ENCODE results near the gene CARNS1. TPM values are rescaled to one million over a fixed set of nuclear protein-coding genes. Genes with fewer than 3 reads are reported as not detected.

The CARNS1 gene
- total RNA-seq, 3 donors from 2014 or later (not counting 1 experiment from before 2014, with no cell fraction given), result 25.0 to 29.0 (median 25.0) TPM

DNA sequence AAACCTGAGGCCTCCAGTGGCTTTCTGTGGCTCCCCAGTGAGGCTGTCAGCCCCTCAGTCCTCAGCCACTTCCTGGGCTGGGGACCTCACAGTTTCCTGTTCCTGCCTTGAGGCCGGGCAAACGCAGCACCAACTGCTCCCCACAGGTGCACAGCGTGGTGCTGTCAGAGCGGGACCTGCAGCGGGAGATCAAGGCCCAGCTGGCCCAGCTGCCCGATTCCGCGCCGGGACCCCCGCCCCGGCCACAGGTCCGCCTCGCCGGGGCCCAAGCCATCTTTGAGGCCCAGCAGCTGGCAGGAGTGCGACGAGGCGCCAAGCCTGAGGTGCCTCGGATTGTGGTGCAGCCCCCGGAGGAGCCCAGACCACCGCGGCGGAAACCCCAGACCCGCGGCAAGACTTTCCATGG, 6.2 kb upstream of the CARNS1 start:
- intact Hi-C loops (cut with micrococcal nuclease), result no loop called here
- H3K27ac Mint-ChIP-seq, result peak overlapping the region; percentile 86 to 96
- H3K36me3 Mint-ChIP-seq, result no peaks in the 10 kb centered on the region
- peak overlapping the region; percentile 26 for H3K4me3 ChIP-seq (ENCODE audit: low read length)
- WGBS (ENCODE audit: insufficient coverage), result 0% methylated on average over 24 of the region's 24 CpGs
- peaks cover 99% of the 10 kb centered on the region for H3K4me1 ChIP-seq (ENCODE audit: control insufficient read depth, insufficient read depth, low read length)
- no peaks in the 10 kb centered on the region for H3K27me3 Mint-ChIP-seq (ENCODE audit: low read depth in 2 of 2)
- peaks cover 29% of the 10 kb centered on the region for H3K36me3 ChIP-seq (ENCODE audit: control insufficient read depth, insufficient read depth, low read length)
- H3K9me3 Mint-ChIP-seq, result no peaks in the 10 kb centered on the region
- H3K4me3 Mint-ChIP-seq, result peak overlapping the region; percentile 87
- TF ChIP-seq, protein P1, sequence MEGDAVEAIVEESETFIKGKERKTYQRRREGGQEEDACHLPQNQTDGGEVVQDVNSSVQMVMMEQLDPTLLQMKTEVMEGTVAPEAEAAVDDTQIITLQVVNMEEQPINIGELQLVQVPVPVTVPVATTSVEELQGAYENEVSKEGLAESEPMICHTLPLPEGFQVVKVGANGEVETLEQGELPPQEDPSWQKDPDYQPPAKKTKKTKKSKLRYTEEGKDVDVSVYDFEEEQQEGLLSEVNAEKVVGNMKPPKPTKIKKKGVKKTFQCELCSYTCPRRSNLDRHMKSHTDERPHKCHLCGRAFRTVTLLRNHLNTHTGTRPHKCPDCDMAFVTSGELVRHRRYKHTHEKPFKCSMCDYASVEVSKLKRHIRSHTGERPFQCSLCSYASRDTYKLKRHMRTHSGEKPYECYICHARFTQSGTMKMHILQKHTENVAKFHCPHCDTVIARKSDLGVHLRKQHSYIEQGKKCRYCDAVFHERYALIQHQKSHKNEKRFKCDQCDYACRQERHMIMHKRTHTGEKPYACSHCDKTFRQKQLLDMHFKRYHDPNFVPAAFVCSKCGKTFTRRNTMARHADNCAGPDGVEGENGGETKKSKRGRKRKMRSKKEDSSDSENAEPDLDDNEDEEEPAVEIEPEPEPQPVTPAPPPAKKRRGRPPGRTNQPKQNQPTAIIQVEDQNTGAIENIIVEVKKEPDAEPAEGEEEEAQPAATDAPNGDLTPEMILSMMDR (IDR thresholded peaks at IDR 0.05), result no peak
- ATAC-seq (peak; percentile 68 to 83 (median 82)), DNase-seq (peak; percentile 64 to 87)
- peaks cover 66 to 94% of the 10 kb centered on the region in 2 donors for H3K4me1 Mint-ChIP-seq
- peak overlapping the region; percentile 63 for H3K27ac ChIP-seq (ENCODE audit: low read length)
- H3K9me3 ChIP-seq (ENCODE audit: control insufficient read depth, insufficient read depth, low read length), result no peaks in the 10 kb centered on the region
- no peaks in the 10 kb centered on the region for H3K27me3 ChIP-seq (ENCODE audit: control insufficient read depth, insufficient read depth, low read length)

DNA sequence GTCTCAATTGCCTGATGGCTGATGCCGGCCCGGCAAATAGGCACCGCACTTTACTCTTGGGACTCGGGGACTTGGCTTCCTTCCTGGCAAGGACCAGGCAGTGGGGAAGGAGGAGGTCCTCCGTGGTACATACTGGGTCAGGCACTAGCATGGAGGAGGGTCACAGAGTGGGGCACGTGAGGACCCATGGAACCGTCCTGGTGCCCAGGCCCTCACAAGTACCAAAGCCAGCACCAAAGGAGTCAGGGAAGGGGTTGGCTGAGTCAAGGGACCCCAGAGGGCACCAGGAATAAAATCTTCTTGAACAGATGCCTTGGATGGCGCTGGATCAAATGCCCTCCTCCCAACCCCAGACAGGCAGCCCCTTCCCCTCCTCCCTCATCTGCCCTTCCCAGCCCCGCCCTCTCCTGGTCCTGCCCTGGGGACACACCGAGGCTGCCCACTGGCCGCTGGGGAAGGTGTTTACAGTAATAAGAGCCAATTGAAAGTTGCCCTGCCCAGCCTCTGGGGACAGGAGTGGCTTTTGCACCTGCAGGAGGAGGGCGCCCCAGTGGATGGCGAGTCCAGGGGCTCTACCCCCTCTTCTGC, 5.6 kb upstream of the CARNS1 start:
- no peaks in the 10 kb centered on the region for H3K9me3 ChIP-seq (ENCODE audit: control insufficient read depth, insufficient read depth, low read length)
- 10% methylated on average over 13 of the region's 13 CpGs for WGBS (ENCODE audit: insufficient coverage)
- H3K27me3 Mint-ChIP-seq (ENCODE audit: low read depth in 2 of 2), result no peaks in the 10 kb centered on the region
- H3K4me3 ChIP-seq (ENCODE audit: low read length), result peak overlapping the region; percentile 26
- H3K4me1 Mint-ChIP-seq, result peaks cover 60 to 89% of the 10 kb centered on the region in 2 donors
- H3K27ac Mint-ChIP-seq, result peak overlapping the region; percentile 86 to 96
- DNase-seq (peak in 1 of 2 donors; percentile 43), ATAC-seq (peak in 2 of 3 donors; percentile 1 to 25)
- H3K36me3 ChIP-seq (ENCODE audit: control insufficient read depth, insufficient read depth, low read length), result peaks cover 29% of the 10 kb centered on the region
- no peaks in the 10 kb centered on the region for H3K36me3 Mint-ChIP-seq
- peaks cover 99% of the 10 kb centered on the region for H3K4me1 ChIP-seq (ENCODE audit: control insufficient read depth, insufficient read depth, low read length)
- intact Hi-C loops (cut with micrococcal nuclease), result no loop called here
- H3K27me3 ChIP-seq (ENCODE audit: control insufficient read depth, insufficient read depth, low read length), result no peaks in the 10 kb centered on the region
- TF ChIP-seq, protein P1 (IDR thresholded peaks at IDR 0.05), result no peak
- H3K9me3 Mint-ChIP-seq, result no peaks in the 10 kb centered on the region
- H3K27ac ChIP-seq (ENCODE audit: low read length), result peak overlapping the region; percentile 63
- peak overlapping the region; percentile 84 for H3K4me3 Mint-ChIP-seq

DNA sequence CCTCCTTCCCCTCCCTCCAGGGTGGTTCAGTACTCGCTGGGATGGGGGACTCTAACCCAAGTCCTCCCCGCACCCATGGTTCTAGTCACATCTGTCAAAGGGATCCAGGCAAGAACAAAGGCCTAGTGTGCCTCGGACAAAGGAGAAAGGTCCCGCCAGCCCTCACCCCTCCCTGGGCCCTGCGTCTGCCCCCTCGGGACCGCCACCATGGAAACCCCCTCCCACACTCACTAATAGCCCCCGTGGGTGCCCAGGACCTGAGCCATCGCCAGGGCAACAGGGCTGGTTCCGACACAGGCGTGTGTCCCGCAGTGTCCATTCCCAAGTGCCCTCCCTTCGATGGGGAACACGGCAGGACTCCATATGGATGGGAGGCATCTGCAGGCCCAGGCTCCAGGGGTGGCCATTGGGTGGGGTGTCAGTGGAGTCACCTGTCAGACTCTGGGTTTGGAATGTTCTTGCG, 5.1 kb upstream of the CARNS1 start:
- TF ChIP-seq, protein P1 (IDR thresholded peaks at IDR 0.05), result no peak
- Mint-ChIP-seq H3K4me1 (peaks cover 55 to 88% of the 10 kb centered on the region in 2 donors), H3K36me3 (no peaks in the 10 kb centered on the region), H3K9me3 (no peaks in the 10 kb centered on the region), H3K27ac (peak overlapping the region; percentile 86 to 96), H3K4me3 (peak overlapping the region; percentile 56), H3K27me3 (ENCODE audit: low read depth in 2 of 2) (no peaks in the 10 kb centered on the region)
- no peaks in the 10 kb centered on the region for H3K27me3 ChIP-seq (ENCODE audit: control insufficient read depth, insufficient read depth, low read length)
- no peak for DNase-seq
- H3K9me3 ChIP-seq (ENCODE audit: control insufficient read depth, insufficient read depth, low read length), result no peaks in the 10 kb centered on the region
- intact Hi-C loops (cut with micrococcal nuclease), result no loop called here
- H3K4me3 ChIP-seq (ENCODE audit: low read length), result peak overlapping the region; percentile 26
- WGBS (ENCODE audit: insufficient coverage), result 77% methylated on average over 15 of the region's 15 CpGs
- peak overlapping the region; percentile 63 for H3K27ac ChIP-seq (ENCODE audit: low read length)
- H3K36me3 ChIP-seq (ENCODE audit: control insufficient read depth, insufficient read depth, low read length), result peaks cover 25% of the 10 kb centered on the region
- peaks cover 99% of the 10 kb centered on the region for H3K4me1 ChIP-seq (ENCODE audit: control insufficient read depth, insufficient read depth, low read length)
- no peak for ATAC-seq
